ENCODE results near the gene ESAM. TPM values are rescaled to one million over a fixed set of nuclear protein-coding genes. Genes with fewer than 3 reads are reported as not detected.

Gene ESAM
- total RNA-seq (100 to 1,000 TPM; 116 to 119 TPM), polyA plus RNA-seq (ENCODE audit: insufficient read length in 6 of 6) (100 to 1,000 TPM; 103 to 139 (median 121) TPM)
- long read RNA-seq, donor 1, transcript ESAM-202 (7 exons, 1,833 nt), result minor isoform, 9 of 114 reads
- long read RNA-seq, donor 1, transcript ESAM-201 (7 exons, 1,826 nt), result major isoform, 36 of 114 reads
- long read RNA-seq, donor 1, partial matches to known transcripts, result 62 of 114 reads
- long read RNA-seq, donor 1, other reads (novel, unspliced or antisense), result 6 of 114 reads
- long read RNA-seq, donor 2, transcript ESAM-202 (7 exons, 1,833 nt), result minor isoform, 6 of 40 reads
- long read RNA-seq, donor 2, transcript ESAM-201 (7 exons, 1,826 nt), result major isoform, 24 of 40 reads
- long read RNA-seq, donor 2, partial matches to known transcripts, result 8 of 40 reads
- long read RNA-seq, donor 2, other reads (novel, unspliced or antisense), result 0 of 40 reads
- long read RNA-seq, donor 3, transcript ESAM-202 (7 exons, 1,833 nt), result minor isoform, 11 of 46 reads
- long read RNA-seq, donor 3, transcript ESAM-201 (7 exons, 1,826 nt), result major isoform, 30 of 46 reads
- long read RNA-seq, donor 3, partial matches to known transcripts, result 0 of 46 reads
- long read RNA-seq, donor 3, other reads (novel, unspliced or antisense), result 5 of 46 reads
- long read RNA-seq, donor 4, transcript ESAM-201 (7 exons, 1,826 nt), result major isoform, 91 of 135 reads
- long read RNA-seq, donor 4, transcript ESAM-202 (7 exons, 1,833 nt), result minor isoform, 19 of 135 reads
- long read RNA-seq, donor 4, partial matches to known transcripts, result 4 of 135 reads
- long read RNA-seq, donor 4, other reads (novel, unspliced or antisense), result 21 of 135 reads
- long read RNA-seq, donor 5, transcript ESAM-202 (7 exons, 1,833 nt), result minor isoform, 6 of 66 reads
- long read RNA-seq, donor 5, transcript ESAM-201 (7 exons, 1,826 nt), result major isoform, 37 of 66 reads
- long read RNA-seq, donor 5, partial matches to known transcripts, result 20 of 66 reads
- long read RNA-seq, donor 5, other reads (novel, unspliced or antisense), result 0 of 66 reads
- long read RNA-seq, donor 6, transcript ESAM-201 (7 exons, 1,826 nt), result major isoform, 33 of 58 reads
- long read RNA-seq, donor 6, partial matches to known transcripts, result 13 of 58 reads
- long read RNA-seq, donor 6, other reads (novel, unspliced or antisense), result 10 of 58 reads
- long read RNA-seq, donor 7, transcript ESAM-201 (7 exons, 1,826 nt), result major isoform, 10 of 20 reads
- long read RNA-seq, donor 7, partial matches to known transcripts, result 5 of 20 reads
- long read RNA-seq, donor 7, other reads (novel, unspliced or antisense), result 0 of 20 reads
- long read RNA-seq, donor 8, transcript ESAM-202 (7 exons, 1,833 nt), result minor isoform, 6 of 66 reads
- long read RNA-seq, donor 8, transcript ESAM-201 (7 exons, 1,826 nt), result major isoform, 34 of 66 reads
- long read RNA-seq, donor 8, partial matches to known transcripts, result 23 of 66 reads
- long read RNA-seq, donor 8, other reads (novel, unspliced or antisense), result 0 of 66 reads
- long read RNA-seq, donor 9, result 0 reads
- long read RNA-seq, donor 10, transcript ESAM-202 (7 exons, 1,833 nt), result minor isoform, 21 of 199 reads
- long read RNA-seq, donor 10, transcript ESAM-201 (7 exons, 1,826 nt), result major isoform, 145 of 199 reads
- long read RNA-seq, donor 10, partial matches to known transcripts, result 11 of 199 reads
- long read RNA-seq, donor 10, other reads (novel, unspliced or antisense), result 20 of 199 reads
- long read RNA-seq, donor 11, transcript ESAM-201 (7 exons, 1,826 nt), result major isoform, 16 of 26 reads
- long read RNA-seq, donor 11, partial matches to known transcripts, result 9 of 26 reads
- long read RNA-seq, donor 11, other reads (novel, unspliced or antisense), result 0 of 26 reads
- long read RNA-seq, donor 12, transcript ESAM-202 (7 exons, 1,833 nt), result minor isoform, 6 of 34 reads
- long read RNA-seq, donor 12, transcript ESAM-201 (7 exons, 1,826 nt), result major isoform, 20 of 34 reads
- long read RNA-seq, donor 12, partial matches to known transcripts, result 6 of 34 reads
- long read RNA-seq, donor 12, other reads (novel, unspliced or antisense), result 0 of 34 reads

GRCh38 chr11:124762105-124762623 is at the start of gene ESAM:
ESAM (minus strand) TSS chr11:124762290; CDS start chr11:124762154, 136 bp downstream.
- H3K4me3 ChIP-seq, result peak within 1 kb of the TSS; percentile 64 to 66
- no peak for TF ChIP-seq CTCF (IDR thresholded peaks at IDR 0.05)
- H3K9me3 ChIP-seq, result no peaks in the 10 kb centered on the region
- H3K27me3 ChIP-seq, result peaks cover 33 to 60% of the 10 kb centered on the region in 2 donors
- intact Hi-C loops (cut with DNase I), result loop anchor here in 1 of 2 donors (5.0 kb wide), 1 partner anchor 90 kb away; the partner anchor contains the start of genes SIAE and SPA17
- H3K36me3 ChIP-seq, result peaks cover 0 to 5% of the 10 kb centered on the region in 2 donors
- ATAC-seq, result peak; percentile 60
- DNase-seq, result peak in 2 of 4 donors; percentile 74 to 93
- H3K4me1 ChIP-seq, result peaks cover 9 to 57% of the 10 kb centered on the region in 2 donors
- H3K27ac ChIP-seq, result peak within 1 kb of the TSS; percentile 86 to 89

GRCh38 chr11:124811399-124812125 is 49.5 kb upstream of the ESAM start:
- H3K36me3 ChIP-seq, result no peaks in the 10 kb centered on the region
- no peak overlapping the region for H3K27ac ChIP-seq
- no peak for TF ChIP-seq CTCF (IDR thresholded peaks at IDR 0.05)
- H3K9me3 ChIP-seq, result no peaks in the 10 kb centered on the region
- intact Hi-C loops (cut with DNase I), result no loop called here
- H3K4me3 ChIP-seq, result no peak overlapping the region
- peaks cover 0 to 11% of the 10 kb centered on the region in 2 donors for H3K27me3 ChIP-seq
- H3K4me1 ChIP-seq, result no peaks in the 10 kb centered on the region
- no peak for ATAC-seq
- DNase-seq, result no peak

GRCh38 chr11:124807660-124808270 is 45.7 kb upstream of the ESAM start:
- Histone ChIP-seq H3K4me3 (no peak overlapping the region), H3K27me3 (no peaks in the 10 kb centered on the region), H3K9me3 (no peaks in the 10 kb centered on the region), H3K4me1 (no peaks in the 10 kb centered on the region), H3K36me3 (no peaks in the 10 kb centered on the region), H3K27ac (no peak overlapping the region)
- intact Hi-C loops (cut with DNase I), result no loop called here
- ATAC-seq (no peak), DNase-seq (no peak)
- TF ChIP-seq CTCF (IDR thresholded peaks at IDR 0.05), result no peak
